ENCODE data around the gene STOX2.
"Not testable (repeated sequence)": the region's sequence is repeated elsewhere in the genome, so short reads cannot be mapped to it uniquely, and the experiment has no call there.

The STOX2 gene

GRCh38 chr4:184022679-184023383 lies 117.7 kb downstream of the STOX2 start:
- no peak for DNase-seq (ENCODE audit: low read depth)

- no peak for DNase-seq (ENCODE audit: low read depth)
Observed at GRCh38 chr4:184024637-184025036, 119.5 kb downstream of the STOX2 start.

GRCh38 chr4:184028561-184029374 lies 123.7 kb downstream of the STOX2 start:
- DNase-seq (ENCODE audit: low read depth), result no peak

- DNase-seq (ENCODE audit: low read depth), result no peak
Observed at GRCh38 chr4:184030036-184030435, 124.9 kb downstream of the STOX2 start.

GRCh38 chr4:184030764-184031163 lies 125.7 kb downstream of the STOX2 start:
- no peak for DNase-seq (ENCODE audit: low read depth)

GRCh38 chr4:184032091-184032490 lies 127.0 kb downstream of the STOX2 start:
- no peak for DNase-seq (ENCODE audit: low read depth)

GRCh38 chr4:184039963-184040383 lies 134.9 kb downstream of the STOX2 start:
- DNase-seq (ENCODE audit: low read depth), result no peak

GRCh38 chr4:184041156-184041555 lies 136.0 kb downstream of the STOX2 start:
- DNase-seq (ENCODE audit: low read depth), result no peak

- DNase-seq (ENCODE audit: low read depth), result no peak
Observed at GRCh38 chr4:184046148-184046547, 141.0 kb downstream of the STOX2 start.

GRCh38 chr4:184051262-184051661 lies 146.2 kb downstream of the STOX2 start:
- DNase-seq (ENCODE audit: low read depth), result not testable (repeated sequence)

- DNase-seq (ENCODE audit: low read depth), result no peak
Observed at GRCh38 chr4:184052616-184053015, 147.5 kb downstream of the STOX2 start.

GRCh38 chr4:184053434-184053833 lies 148.3 kb downstream of the STOX2 start:
- no peak for DNase-seq (ENCODE audit: low read depth)

GRCh38 chr4:184056877-184057276 lies 151.8 kb downstream of the STOX2 start:
- DNase-seq (ENCODE audit: low read depth), result no peak

GRCh38 chr4:184058026-184058425 lies 152.9 kb downstream of the STOX2 start:
- DNase-seq (ENCODE audit: low read depth), result no peak

- DNase-seq (ENCODE audit: low read depth), result no peak
Observed at GRCh38 chr4:184059099-184059498, 154.0 kb downstream of the STOX2 start.

GRCh38 chr4:184061582-184061981 lies 156.5 kb downstream of the STOX2 start:
- no peak for DNase-seq (ENCODE audit: low read depth)

- DNase-seq (ENCODE audit: low read depth), result no peak
Observed at GRCh38 chr4:184062769-184063168, 157.7 kb downstream of the STOX2 start.

- no peak for DNase-seq (ENCODE audit: low read depth)
Observed at GRCh38 chr4:184064877-184065276, 159.8 kb downstream of the STOX2 start.

GRCh38 chr4:184066584-184067300 lies 161.6 kb downstream of the STOX2 start:
- DNase-seq (ENCODE audit: low read depth), result no peak

GRCh38 chr4:184067931-184068554 lies 162.9 kb downstream of the STOX2 start:
- DNase-seq (ENCODE audit: low read depth), result no peak

All from iris pigment epithelial cell (primary cell).